HCT116 (cell line): ENCODE results near the gene MAGOH. TPM values are rescaled to one million over a fixed set of nuclear protein-coding genes. Genes with fewer than 3 reads are reported as not detected.

Experiments used
- ATAC-seq: fragments of 200-7000 bp; cut with Tn5 transposase; 2 replicates; pipeline ENCODE4 v1.9.1; 2020; ENCODE audit warnings: mild to moderate bottlenecking, moderate library complexity
- BruUV-seq: library from RNA; stranded (reverse); fragments of 400-500 nt; replicated peaks from 2 replicates; lab custom pipeline; 2021; lab: Mats Ljungman, UMichigan
- CTCF ChIA-PET: fragments of 300-600 bp; sonication (Branson Sonifier 250); formaldehyde crosslinking; loops from one replicate; lab custom pipeline; 2021; ENCODE audit warnings: antibody characterized with exemption; lab: Charles Lee
- POLR2A ChIA-PET: fragments of 300-600, 350-600 bp; sonication (Branson Sonifier 250); formaldehyde crosslinking; loops from one replicate; lab custom pipeline; 2021; ENCODE audit warnings: antibody characterized with exemption; lab: Charles Lee
- RAD21 ChIA-PET, 2 experiments: fragments of 300-600 bp; sonication (Branson Sonifier 250); formaldehyde crosslinking; loops; one replicate each; lab custom pipeline; 2023; ENCODE audit warnings: low total read pairs in 2 of 2; ENCODE audit not compliant: uncharacterized antibody in 2 of 2, unreplicated experiment in 2 of 2, low non-redundant PET in 1 of 2; lab: Charles Lee
- DNase-seq: peaks from one replicate; pipeline ENCODE4 v3.0.0-alpha.2; 2010; ENCODE audit warnings: low read depth, low spot score
- H2AFZ ChIP-seq: fragments of 200-600 bp; shearing (Covaris generic), sonication (generic); 2 replicates; pipeline ENCODE4 v1.6.1; 2017; ENCODE audit warnings: low read depth, mixed run types, mixed read lengths, antibody characterized with exemption, low read length; ENCODE audit not compliant: poor library complexity, severe bottlenecking
- H3K27ac ChIP-seq: 2 replicates; pipeline ENCODE4 v1.5.1; 2012; ENCODE audit warnings: low read depth, low read length
- H3K27me3 ChIP-seq: fragments of 200-600 bp; sonication (generic); 2 replicates; pipeline ENCODE4 v1.6.1; 2016; ENCODE audit warnings: mixed run types, low read length, mixed read lengths; ENCODE audit not compliant: insufficient read depth
- H3K36me3 ChIP-seq, 2 experiments: fragments of 200-500 bp in 1 of 2; fragments of 200-600 bp in 1 of 2; sonication (Bioruptor generic) in 1 of 2; sonication (generic) in 1 of 2; 2 replicates each; pipeline versions ENCODE4 v1.5.1 to v1.6.1; 2014 to 2016; ENCODE audit warnings: low read length in 2 of 2, inconsistent platforms in 1 of 2, mixed read lengths in 1 of 2, mixed run types in 1 of 2; ENCODE audit not compliant: insufficient read depth in 2 of 2, control insufficient read depth in 1 of 2
- H3K4me1 ChIP-seq, 2 experiments: fragments of 200-600 bp in 1 of 2; sonication (generic) in 1 of 2; 2 replicates each; pipeline versions ENCODE4 v1.5.1 to v1.6.1; 2012 to 2017; ENCODE audit warnings: low read length in 2 of 2, inconsistent platforms in 1 of 2, mild to moderate bottlenecking in 1 of 2, mixed read lengths in 1 of 2, mixed run types in 1 of 2, moderate library complexity in 1 of 2; ENCODE audit not compliant: insufficient read depth in 2 of 2, control insufficient read depth in 1 of 2
- H3K4me2 ChIP-seq: fragments of 200-600 bp; sonication (generic); 2 replicates; pipeline ENCODE4 v1.6.1; 2017; ENCODE audit warnings: mixed run types, low read length, mixed read lengths
- H3K4me3 ChIP-seq, 2 experiments: fragments of 200-600 bp in 1 of 2; sonication (generic) in 1 of 2; replicated peaks in 1 of 2; 2 replicates each; pipeline ENCODE4 v1.5.1; 2011 to 2016; ENCODE audit warnings: low read length in 2 of 2, control low read depth in 1 of 2, low read depth in 1 of 2, mild to moderate bottlenecking in 1 of 2, mixed read lengths in 1 of 2, mixed run types in 1 of 2
- H3K79me2 ChIP-seq: fragments of 200-600 bp; sonication (generic); 2 replicates; pipeline ENCODE4 v1.6.1; 2017; ENCODE audit warnings: mild to moderate bottlenecking, mixed run types, low read length, moderate library complexity, mixed read lengths; ENCODE audit not compliant: insufficient read depth
- H3K9ac ChIP-seq: fragments of 200-600 bp; sonication (generic); 2 replicates; pipeline ENCODE4 v1.6.1; 2016; ENCODE audit warnings: low read length, mixed read lengths
- H3K9me2 ChIP-seq: fragments of 200-600 bp; sonication (generic), shearing (Covaris generic); 2 replicates; pipeline ENCODE4 v1.6.1; 2017; ENCODE audit warnings: mixed run types, mild to moderate bottlenecking, moderate library complexity; ENCODE audit not compliant: insufficient read depth
- H3K9me3 ChIP-seq, 2 experiments: fragments of 200-500 bp in 1 of 2; fragments of 200-600 bp in 1 of 2; sonication (Bioruptor generic) in 1 of 2; sonication (generic) in 1 of 2; 2 replicates each; pipeline ENCODE4 v1.6.1; 2014 to 2017; ENCODE audit warnings: low read length in 2 of 2, mixed read lengths in 2 of 2, inconsistent platforms in 1 of 2, low read depth in 1 of 2, mild to moderate bottlenecking in 1 of 2, mixed run types in 1 of 2, moderate library complexity in 1 of 2; ENCODE audit not compliant: control insufficient read depth in 1 of 2, insufficient read depth in 1 of 2
- H4K20me1 ChIP-seq: fragments of 200-600 bp; sonication (generic), shearing (Covaris generic); 2 replicates; pipeline ENCODE4 v1.6.1; 2017; ENCODE audit warnings: mixed run types, mild to moderate bottlenecking, moderate library complexity; ENCODE audit not compliant: insufficient read depth
- CBX3 ChIP-seq: IDR thresholded peaks from 2 replicates; pipeline ENCODE4 v1.6.1; 2012; ENCODE audit warnings: low read depth
- EGR1 ChIP-seq: IDR thresholded peaks from 2 replicates; pipeline ENCODE4 v1.6.1; 2012; ENCODE audit warnings: low read depth
- ELF1 ChIP-seq: IDR thresholded peaks from 2 replicates; pipeline ENCODE4 v1.6.1; 2012; ENCODE audit warnings: low read depth, borderline replicate concordance
- EZH2 ChIP-seq: fragments of 200-600 bp; sonication (generic); IDR thresholded peaks from 2 replicates; pipeline ENCODE4 v1.6.1; 2017; ENCODE audit warnings: antibody characterized with exemption, mixed run types
- EZH2phosphoT487 ChIP-seq: fragments of 200-600 bp; IDR thresholded peaks from 2 replicates; pipeline ENCODE4 v1.6.1; 2018; ENCODE audit warnings: antibody characterized with exemption, borderline replicate concordance
- FOSL1 ChIP-seq: IDR thresholded peaks from 2 replicates; pipeline ENCODE4 v1.6.1; 2012; ENCODE audit warnings: low read depth
- POLR2A ChIP-seq: IDR thresholded peaks from 2 replicates; pipeline ENCODE4 v1.7.0; 2011; ENCODE audit warnings: borderline replicate concordance; ENCODE audit not compliant: insufficient read depth, insufficient read length; ENCODE audit errors: extremely low read depth
- POLR2AphosphoS5 ChIP-seq: IDR thresholded peaks from 2 replicates; pipeline ENCODE4 v1.6.1; 2011; ENCODE audit warnings: mild to moderate bottlenecking, low read depth, low read length, moderate library complexity
- TCF7L2 ChIP-seq: IDR thresholded peaks from 2 replicates; pipeline ENCODE4 v1.7.0; 2011; ENCODE audit warnings: borderline replicate concordance, inconsistent platforms; ENCODE audit not compliant: insufficient read depth, insufficient read length; ENCODE audit errors: extremely low read depth
- YY1 ChIP-seq: IDR thresholded peaks from 2 replicates; pipeline ENCODE4 v1.6.1; 2011; ENCODE audit warnings: low read length, low read depth, moderate library complexity, mild to moderate bottlenecking; ENCODE audit not compliant: insufficient replicate concordance; ENCODE audit errors: extremely low read depth
- ZFX ChIP-seq: fragments of 450-650 bp; IDR thresholded peaks from 2 replicates; pipeline ENCODE4 v1.6.1; 2017
- ZNF274 ChIP-seq: fragments of 200-500 bp; sonication (Bioruptor generic); IDR thresholded peaks from 2 replicates; pipeline ENCODE4 v1.6.1; 2014; ENCODE audit warnings: mild to moderate bottlenecking, low read depth, low read length, inconsistent platforms
- intact Hi-C: fragments of 100-400 bp; cut with micrococcal nuclease; formaldehyde crosslinking; loops from 2 replicates; pipeline ENCODE4 v1.10.0; 2022
- total RNA-seq: library from RNA; stranded (reverse); gene quantifications from one replicate; pipeline ENCODE4 v1.2.1, GENCODE V29; 2021; ENCODE audit not compliant: unreplicated experiment
- TF ChIP-seq, protein P1 (sequence below), 3 experiments: fragments of 200-600 bp in 1 of 3; sonication (generic) in 1 of 3; IDR thresholded peaks in 2 of 3; conservative IDR thresholded peaks in 1 of 3; 2 replicates each; pipeline ENCODE4 v1.5.1; 2012 to 2017; ENCODE audit warnings: low read depth in 2 of 3, low read length in 2 of 3, antibody characterized with exemption in 1 of 3, borderline replicate concordance in 1 of 3, control low read depth in 1 of 3, mild to moderate bottlenecking in 1 of 3, mixed read lengths in 1 of 3, mixed run types in 1 of 3, moderate library complexity in 1 of 3; ENCODE audit not compliant: insufficient read depth in 1 of 3
- TF ChIP-seq, protein P2 (sequence below): IDR thresholded peaks from 2 replicates; pipeline ENCODE4 v1.6.1; 2012
- TF ChIP-seq, protein P3 (sequence below): IDR thresholded peaks from 2 replicates; pipeline ENCODE4 v1.6.1; 2011; ENCODE audit warnings: mild to moderate bottlenecking, low read length, moderate library complexity; ENCODE audit not compliant: insufficient replicate concordance; ENCODE audit errors: extremely low read depth
- TF ChIP-seq, protein P4 (sequence below): IDR thresholded peaks from 2 replicates; pipeline ENCODE4 v1.6.1; 2012; ENCODE audit warnings: low read depth
- TF ChIP-seq, protein P5 (sequence below): IDR thresholded peaks from 2 replicates; pipeline ENCODE4 v1.6.1; 2012

MAGOH gene
- total RNA-seq, 1 experiment from 2014 or later = 63.7 TPM

DNA sequence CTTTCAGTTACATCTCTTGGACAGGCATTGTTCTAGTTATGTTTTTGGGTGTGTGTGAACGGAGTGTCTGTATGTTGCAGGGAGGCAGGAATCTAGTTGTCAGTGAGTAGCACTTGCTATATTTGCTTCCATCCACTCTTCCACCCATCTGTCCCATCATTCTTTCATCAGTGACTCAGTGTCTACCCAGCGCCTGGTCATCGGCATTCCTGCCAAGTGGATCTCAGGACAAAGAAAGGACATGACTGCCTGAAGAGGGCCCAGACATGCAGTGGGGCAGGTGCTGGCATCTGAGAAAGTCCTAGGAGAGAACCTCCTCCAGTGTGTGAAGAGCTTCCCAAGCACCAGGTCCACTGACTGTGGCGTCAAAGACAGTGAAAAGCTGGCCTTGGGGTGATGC lies 27.3 kb upstream of the MAGOH start:
- intact Hi-C loops = no loop called here
- DNase-seq = no peak
- CTCF ChIA-PET = interaction anchor here (3.1 kb wide), 1 partner anchor 127 kb away, joined by 13 read pairs; no protein-coding TSS in a partner anchor

More for the DNA sequence above, 27.3 kb upstream of the MAGOH start:
- H3K9ac ChIP-seq = no peak overlapping the region
- BruUV-seq = no TSS peak
- no peaks in the 10 kb centered on the region for H4K20me1 ChIP-seq
- no peaks in the 10 kb centered on the region for H3K9me2 ChIP-seq
- POLR2A ChIA-PET = no interaction called here
- H3K9me3 ChIP-seq = no peaks in the 10 kb centered on the region
- H3K4me2 ChIP-seq = no peak overlapping the region
- no peak for ATAC-seq
- H3K4me1 ChIP-seq = no peaks in the 10 kb centered on the region
- H3K27me3 ChIP-seq = no peaks in the 10 kb centered on the region
- H3K36me3 ChIP-seq = peaks cover 33 to 64% of the 10 kb centered on the region in 2 experiments; a peak in 3 of 4 replicates
- no peaks in the 10 kb centered on the region for H3K79me2 ChIP-seq
- TF ChIP-seq EZH2 (no peak), ZNF274 (no peak), ZFX (no peak), POLR2AphosphoS5 (no peak), POLR2A (no peak), EGR1 (no peak), FOSL1 (no peak), YY1 (no peak), EZH2phosphoT487 (no peak), CBX3 (no peak), TCF7L2 (no peak), ELF1 (no peak)
- TF ChIP-seq, protein P1, sequence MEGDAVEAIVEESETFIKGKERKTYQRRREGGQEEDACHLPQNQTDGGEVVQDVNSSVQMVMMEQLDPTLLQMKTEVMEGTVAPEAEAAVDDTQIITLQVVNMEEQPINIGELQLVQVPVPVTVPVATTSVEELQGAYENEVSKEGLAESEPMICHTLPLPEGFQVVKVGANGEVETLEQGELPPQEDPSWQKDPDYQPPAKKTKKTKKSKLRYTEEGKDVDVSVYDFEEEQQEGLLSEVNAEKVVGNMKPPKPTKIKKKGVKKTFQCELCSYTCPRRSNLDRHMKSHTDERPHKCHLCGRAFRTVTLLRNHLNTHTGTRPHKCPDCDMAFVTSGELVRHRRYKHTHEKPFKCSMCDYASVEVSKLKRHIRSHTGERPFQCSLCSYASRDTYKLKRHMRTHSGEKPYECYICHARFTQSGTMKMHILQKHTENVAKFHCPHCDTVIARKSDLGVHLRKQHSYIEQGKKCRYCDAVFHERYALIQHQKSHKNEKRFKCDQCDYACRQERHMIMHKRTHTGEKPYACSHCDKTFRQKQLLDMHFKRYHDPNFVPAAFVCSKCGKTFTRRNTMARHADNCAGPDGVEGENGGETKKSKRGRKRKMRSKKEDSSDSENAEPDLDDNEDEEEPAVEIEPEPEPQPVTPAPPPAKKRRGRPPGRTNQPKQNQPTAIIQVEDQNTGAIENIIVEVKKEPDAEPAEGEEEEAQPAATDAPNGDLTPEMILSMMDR (IDR thresholded peaks at IDR 0.05 in 2 of 3, conservative IDR thresholded peaks at IDR 0.05 in 1 of 3; ENCODE audit: borderline replicate concordance in 1 of 3, insufficient read depth in 1 of 3, low read depth in 2 of 3, low read length in 2 of 3) = no peak
- TF ChIP-seq, protein P2, sequence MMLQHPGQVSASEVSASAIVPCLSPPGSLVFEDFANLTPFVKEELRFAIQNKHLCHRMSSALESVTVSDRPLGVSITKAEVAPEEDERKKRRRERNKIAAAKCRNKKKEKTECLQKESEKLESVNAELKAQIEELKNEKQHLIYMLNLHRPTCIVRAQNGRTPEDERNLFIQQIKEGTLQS = no peak
- TF ChIP-seq, protein P3, sequence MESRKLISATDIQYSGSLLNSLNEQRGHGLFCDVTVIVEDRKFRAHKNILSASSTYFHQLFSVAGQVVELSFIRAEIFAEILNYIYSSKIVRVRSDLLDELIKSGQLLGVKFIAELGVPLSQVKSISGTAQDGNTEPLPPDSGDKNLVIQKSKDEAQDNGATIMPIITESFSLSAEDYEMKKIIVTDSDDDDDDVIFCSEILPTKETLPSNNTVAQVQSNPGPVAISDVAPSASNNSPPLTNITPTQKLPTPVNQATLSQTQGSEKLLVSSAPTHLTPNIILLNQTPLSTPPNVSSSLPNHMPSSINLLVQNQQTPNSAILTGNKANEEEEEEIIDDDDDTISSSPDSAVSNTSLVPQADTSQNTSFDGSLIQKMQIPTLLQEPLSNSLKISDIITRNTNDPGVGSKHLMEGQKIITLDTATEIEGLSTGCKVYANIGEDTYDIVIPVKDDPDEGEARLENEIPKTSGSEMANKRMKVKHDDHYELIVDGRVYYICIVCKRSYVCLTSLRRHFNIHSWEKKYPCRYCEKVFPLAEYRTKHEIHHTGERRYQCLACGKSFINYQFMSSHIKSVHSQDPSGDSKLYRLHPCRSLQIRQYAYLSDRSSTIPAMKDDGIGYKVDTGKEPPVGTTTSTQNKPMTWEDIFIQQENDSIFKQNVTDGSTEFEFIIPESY = no peak
- TF ChIP-seq, protein P4, sequence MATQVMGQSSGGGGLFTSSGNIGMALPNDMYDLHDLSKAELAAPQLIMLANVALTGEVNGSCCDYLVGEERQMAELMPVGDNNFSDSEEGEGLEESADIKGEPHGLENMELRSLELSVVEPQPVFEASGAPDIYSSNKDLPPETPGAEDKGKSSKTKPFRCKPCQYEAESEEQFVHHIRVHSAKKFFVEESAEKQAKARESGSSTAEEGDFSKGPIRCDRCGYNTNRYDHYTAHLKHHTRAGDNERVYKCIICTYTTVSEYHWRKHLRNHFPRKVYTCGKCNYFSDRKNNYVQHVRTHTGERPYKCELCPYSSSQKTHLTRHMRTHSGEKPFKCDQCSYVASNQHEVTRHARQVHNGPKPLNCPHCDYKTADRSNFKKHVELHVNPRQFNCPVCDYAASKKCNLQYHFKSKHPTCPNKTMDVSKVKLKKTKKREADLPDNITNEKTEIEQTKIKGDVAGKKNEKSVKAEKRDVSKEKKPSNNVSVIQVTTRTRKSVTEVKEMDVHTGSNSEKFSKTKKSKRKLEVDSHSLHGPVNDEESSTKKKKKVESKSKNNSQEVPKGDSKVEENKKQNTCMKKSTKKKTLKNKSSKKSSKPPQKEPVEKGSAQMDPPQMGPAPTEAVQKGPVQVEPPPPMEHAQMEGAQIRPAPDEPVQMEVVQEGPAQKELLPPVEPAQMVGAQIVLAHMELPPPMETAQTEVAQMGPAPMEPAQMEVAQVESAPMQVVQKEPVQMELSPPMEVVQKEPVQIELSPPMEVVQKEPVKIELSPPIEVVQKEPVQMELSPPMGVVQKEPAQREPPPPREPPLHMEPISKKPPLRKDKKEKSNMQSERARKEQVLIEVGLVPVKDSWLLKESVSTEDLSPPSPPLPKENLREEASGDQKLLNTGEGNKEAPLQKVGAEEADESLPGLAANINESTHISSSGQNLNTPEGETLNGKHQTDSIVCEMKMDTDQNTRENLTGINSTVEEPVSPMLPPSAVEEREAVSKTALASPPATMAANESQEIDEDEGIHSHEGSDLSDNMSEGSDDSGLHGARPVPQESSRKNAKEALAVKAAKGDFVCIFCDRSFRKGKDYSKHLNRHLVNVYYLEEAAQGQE = no peak
- TF ChIP-seq, protein P5, sequence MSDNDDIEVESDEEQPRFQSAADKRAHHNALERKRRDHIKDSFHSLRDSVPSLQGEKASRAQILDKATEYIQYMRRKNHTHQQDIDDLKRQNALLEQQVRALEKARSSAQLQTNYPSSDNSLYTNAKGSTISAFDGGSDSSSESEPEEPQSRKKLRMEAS = no peak
- H3K4me3 ChIP-seq = no peak overlapping the region
- no peak overlapping the region for H2AFZ ChIP-seq
- H3K27ac ChIP-seq = no peak overlapping the region
- RAD21 ChIA-PET = interaction anchor here in 1 of 2 experiments (1.0 kb wide), 1 partner anchor 128 kb away, joined by 3 read pairs; no protein-coding TSS in a partner anchor
